HUES48 (cell line): ENCODE data around the gene HTRA1.

Experiments
- H3K27ac ChIP-seq: one replicate; pipeline ENCODE4 v1.7.0; 2013; ENCODE audit warnings: low read depth, low read length, inconsistent platforms
- H3K27me3 ChIP-seq: 2 replicates; pipeline ENCODE4 v1.6.1; 2013; ENCODE audit warnings: mild to moderate bottlenecking, low read length; ENCODE audit not compliant: control insufficient read depth, insufficient read depth
- H3K36me3 ChIP-seq: 2 replicates; pipeline ENCODE4 v1.6.1; 2013; ENCODE audit warnings: low read length; ENCODE audit not compliant: control insufficient read depth, insufficient read depth
- H3K4me1 ChIP-seq: 2 replicates; pipeline ENCODE4 v1.6.1; 2013; ENCODE audit warnings: mild to moderate bottlenecking, low read length; ENCODE audit not compliant: control insufficient read depth, insufficient read depth
- H3K4me3 ChIP-seq: 2 replicates; pipeline ENCODE4 v1.5.1; 2013; ENCODE audit warnings: mild to moderate bottlenecking, low read depth, low read length
- H3K9ac ChIP-seq: 2 replicates; pipeline ENCODE4 v1.6.1; 2013; ENCODE audit warnings: mild to moderate bottlenecking, low read depth, low read length, moderate library complexity
- H3K9me3 ChIP-seq: 2 replicates; pipeline ENCODE4 v1.6.1; 2013; ENCODE audit warnings: low read length; ENCODE audit not compliant: control insufficient read depth, insufficient read depth

Gene HTRA1

GRCh38 chr10:122509323-122509722 is 48.0 kb downstream of the HTRA1 start:
- Histone ChIP-seq H3K27me3 (no peaks in the 10 kb centered on the region), H3K9me3 (no peaks in the 10 kb centered on the region), H3K4me1 (no peaks in the 10 kb centered on the region), H3K4me3 (no peak overlapping the region), H3K27ac (no peak overlapping the region), H3K9ac (no peak overlapping the region), H3K36me3 (no peaks in the 10 kb centered on the region)

DNA sequence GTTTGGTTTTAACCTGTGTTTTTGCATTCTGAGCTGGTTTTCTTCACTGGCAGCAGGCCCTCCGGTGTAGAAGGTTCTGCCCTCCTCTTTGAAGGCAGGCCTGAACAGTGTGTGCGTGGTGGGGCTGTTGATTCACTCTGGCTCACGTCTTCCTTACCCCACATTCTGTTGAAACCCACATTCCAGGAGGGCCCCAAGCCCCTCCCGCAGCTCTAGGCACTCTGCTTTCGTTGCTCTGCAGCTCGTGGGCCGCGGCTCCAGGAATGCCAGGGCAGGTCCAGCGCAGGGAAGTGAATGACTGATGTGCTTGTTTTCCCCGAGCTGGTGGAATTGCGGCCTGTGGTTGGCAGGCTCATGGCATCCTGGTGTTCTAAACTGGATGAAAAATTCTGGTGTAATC is 49.0 kb downstream of the HTRA1 start:
- Histone ChIP-seq H3K4me1 (no peaks in the 10 kb centered on the region), H3K9ac (no peak overlapping the region), H3K27ac (no peak overlapping the region), H3K36me3 (no peaks in the 10 kb centered on the region), H3K27me3 (no peaks in the 10 kb centered on the region), H3K9me3 (no peaks in the 10 kb centered on the region), H3K4me3 (no peak overlapping the region)

- Histone ChIP-seq H3K9me3 (no peaks in the 10 kb centered on the region), H3K4me3 (no peak overlapping the region), H3K4me1 (no peaks in the 10 kb centered on the region), H3K27ac (no peak overlapping the region), H3K9ac (no peak overlapping the region), H3K27me3 (no peaks in the 10 kb centered on the region), H3K36me3 (no peaks in the 10 kb centered on the region)
Measured at GRCh38 chr10:122510736-122511135, 49.4 kb downstream of the HTRA1 start.

DNA sequence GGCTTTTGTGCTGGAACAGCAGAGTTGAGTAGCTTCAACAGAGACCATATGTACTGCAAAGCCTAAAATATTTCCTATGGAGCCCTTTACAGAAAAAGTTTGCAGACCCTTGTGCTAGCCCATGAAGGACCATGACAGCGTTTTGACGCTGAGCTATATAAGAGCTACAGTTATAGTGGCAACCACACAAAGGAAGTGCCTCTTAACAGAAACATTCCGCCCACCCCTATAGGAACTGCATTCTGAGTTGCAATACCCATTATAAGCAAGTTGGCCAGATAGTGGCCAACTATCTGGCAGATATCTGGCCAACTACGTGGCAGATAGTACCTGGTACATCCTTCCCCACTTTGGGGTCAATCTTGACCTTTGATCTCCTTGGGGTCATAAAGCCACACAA is 51.7 kb downstream of the HTRA1 start:
- Histone ChIP-seq H3K9ac (no peak overlapping the region), H3K4me1 (no peaks in the 10 kb centered on the region), H3K9me3 (no peaks in the 10 kb centered on the region), H3K27me3 (no peaks in the 10 kb centered on the region), H3K36me3 (no peaks in the 10 kb centered on the region), H3K4me3 (no peak overlapping the region), H3K27ac (no peak overlapping the region)

DNA sequence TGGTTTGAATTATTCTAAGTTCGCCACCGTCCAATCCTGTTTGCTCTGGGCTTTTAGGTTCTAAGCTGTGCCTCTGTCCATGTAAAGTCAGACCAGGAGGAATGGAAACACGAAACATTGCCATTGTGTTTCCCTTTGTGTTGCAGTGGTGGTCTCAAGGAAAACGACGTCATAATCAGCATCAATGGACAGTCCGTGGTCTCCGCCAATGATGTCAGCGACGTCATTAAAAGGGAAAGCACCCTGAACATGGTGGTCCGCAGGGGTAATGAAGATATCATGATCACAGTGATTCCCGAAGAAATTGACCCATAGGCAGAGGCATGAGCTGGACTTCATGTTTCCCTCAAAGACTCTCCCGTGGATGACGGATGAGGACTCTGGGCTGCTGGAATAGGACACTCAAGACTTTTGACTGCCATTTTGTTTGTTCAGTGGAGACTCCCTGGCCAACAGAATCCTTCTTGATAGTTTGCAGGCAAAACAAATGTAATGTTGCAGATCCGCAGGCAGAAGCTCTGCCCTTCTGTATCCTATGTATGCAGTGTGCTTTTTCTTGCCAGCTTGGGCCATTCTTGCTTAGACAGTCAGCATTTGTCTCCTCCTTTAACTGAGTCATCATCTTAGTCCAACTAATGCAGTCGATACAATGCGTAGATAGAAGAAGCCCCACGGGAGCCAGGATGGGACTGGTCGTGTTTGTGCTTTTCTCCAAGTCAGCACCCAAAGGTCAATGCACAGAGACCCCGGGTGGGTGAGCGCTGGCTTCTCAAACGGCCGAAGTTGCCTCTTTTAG is 52.9 kb downstream of the HTRA1 start:
- Histone ChIP-seq H3K4me1 (no peaks in the 10 kb centered on the region), H3K27ac (no peak overlapping the region), H3K9me3 (no peaks in the 10 kb centered on the region), H3K36me3 (no peaks in the 10 kb centered on the region), H3K9ac (no peak overlapping the region), H3K27me3 (no peaks in the 10 kb centered on the region), H3K4me3 (no peak overlapping the region)

GRCh38 chr10:122515022-122515424 is 53.7 kb downstream of the HTRA1 start:
- H3K9ac ChIP-seq: no peak overlapping the region
- H3K9me3 ChIP-seq: no peaks in the 10 kb centered on the region
- H3K27me3 ChIP-seq: no peaks in the 10 kb centered on the region
- H3K36me3 ChIP-seq: no peaks in the 10 kb centered on the region
- no peaks in the 10 kb centered on the region for H3K4me1 ChIP-seq
- no peak overlapping the region for H3K27ac ChIP-seq
- no peak overlapping the region for H3K4me3 ChIP-seq

GRCh38 chr10:122515588-122516231 is 54.4 kb downstream of the HTRA1 start:
- H3K27ac ChIP-seq: no peak overlapping the region
- no peak overlapping the region for H3K9ac ChIP-seq
- no peak overlapping the region for H3K4me3 ChIP-seq
- no peaks in the 10 kb centered on the region for H3K36me3 ChIP-seq
- no peaks in the 10 kb centered on the region for H3K9me3 ChIP-seq
- no peaks in the 10 kb centered on the region for H3K4me1 ChIP-seq
- no peaks in the 10 kb centered on the region for H3K27me3 ChIP-seq

GRCh38 chr10:122516734-122517133 is 55.4 kb downstream of the HTRA1 start:
- H3K4me1 ChIP-seq: no peaks in the 10 kb centered on the region
- H3K36me3 ChIP-seq: no peaks in the 10 kb centered on the region
- no peak overlapping the region for H3K4me3 ChIP-seq
- H3K9me3 ChIP-seq: no peaks in the 10 kb centered on the region
- no peak overlapping the region for H3K27ac ChIP-seq
- no peak overlapping the region for H3K9ac ChIP-seq
- no peaks in the 10 kb centered on the region for H3K27me3 ChIP-seq

DNA sequence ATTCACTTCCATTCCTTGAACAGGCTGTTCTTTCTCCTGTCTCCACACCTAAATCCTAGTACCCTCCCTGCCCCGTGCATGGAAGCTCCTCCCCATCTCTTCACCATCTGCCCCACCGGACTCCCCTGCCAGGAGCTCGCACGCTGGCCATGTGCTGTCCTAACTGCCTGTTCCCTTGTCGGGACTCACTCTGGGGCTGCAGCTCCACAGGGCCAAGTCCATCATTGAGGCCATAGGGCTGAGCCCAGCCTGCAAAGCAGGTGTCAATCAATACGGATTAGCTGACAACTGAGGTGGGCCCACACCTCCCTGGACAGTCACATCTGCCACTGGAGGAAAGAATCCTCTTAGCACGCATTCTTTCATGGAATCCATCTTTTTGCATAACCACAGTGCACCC is 57.8 kb downstream of the HTRA1 start:
- no peaks in the 10 kb centered on the region for H3K36me3 ChIP-seq

GRCh38 chr10:122519873-122520272 is 58.5 kb downstream of the HTRA1 start:
- Histone ChIP-seq H3K4me3 (no peak overlapping the region), H3K36me3 (no peaks in the 10 kb centered on the region), H3K9ac (no peak overlapping the region), H3K27ac (no peak overlapping the region), H3K4me1 (no peaks in the 10 kb centered on the region), H3K9me3 (no peaks in the 10 kb centered on the region), H3K27me3 (no peaks in the 10 kb centered on the region)

More for the DNA sequence above, 57.8 kb downstream of the HTRA1 start:
- Histone ChIP-seq H3K4me1 (no peaks in the 10 kb centered on the region), H3K4me3 (no peak overlapping the region), H3K27me3 (no peaks in the 10 kb centered on the region), H3K9ac (no peak overlapping the region), H3K9me3 (no peaks in the 10 kb centered on the region), H3K27ac (no peak overlapping the region)

- H3K9ac ChIP-seq: no peak overlapping the region
Measured at GRCh38 chr10:122521011-122521410, 59.7 kb downstream of the HTRA1 start.

More at GRCh38 chr10:122521011-122521410, 59.7 kb downstream of the HTRA1 start:
- Histone ChIP-seq H3K36me3 (no peaks in the 10 kb centered on the region), H3K9me3 (no peaks in the 10 kb centered on the region), H3K4me1 (no peaks in the 10 kb centered on the region), H3K27me3 (no peaks in the 10 kb centered on the region), H3K4me3 (no peak overlapping the region), H3K27ac (no peak overlapping the region)
